Measurements from ENCODE around the gene MAGI1. TPM values are rescaled to one million over a fixed set of nuclear protein-coding genes. Genes with fewer than 3 reads are reported as not detected.

Gene MAGI1
- total RNA-seq, 4 donors from 2014 or later: 17.2 to 40.8 (median 28.1) TPM

GRCh38 chr3:65552434-65552833 lies 486.3 kb downstream of the MAGI1 start:
- WGBS, 2 donors (ENCODE audit: low coverage in 1 of 2): 67 to 92% methylated on average over 1 of the region's 1 CpG
- no peaks in the 10 kb centered on the region for H3K9me3 ChIP-seq
- H3K36me3 ChIP-seq: no peaks in the 10 kb centered on the region
- TF ChIP-seq CTCF (IDR thresholded peaks at IDR 0.05) (no peak), POLR2AphosphoS5 (IDR thresholded peaks at IDR 0.05) (no peak), EP300 (IDR thresholded peaks at IDR 0.05) (no peak), POLR2A (IDR thresholded peaks at IDR 0.05) (no peak)
- H3K27ac ChIP-seq: no peak overlapping the region
- H3K4me3 ChIP-seq: no peak overlapping the region
- no peak for ATAC-seq
- peaks cover 0 to 27% (median 0%) of the 10 kb centered on the region in 3 donors for H3K4me1 ChIP-seq
- peaks cover 5% of the 10 kb centered on the region for H3K27me3 ChIP-seq

- ATAC-seq: no peak
- no peaks in the 10 kb centered on the region for H3K36me3 ChIP-seq
- TF ChIP-seq POLR2A (IDR thresholded peaks at IDR 0.05) (no peak), CTCF (IDR thresholded peaks at IDR 0.05) (no peak), POLR2AphosphoS5 (IDR thresholded peaks at IDR 0.05) (no peak), EP300 (IDR thresholded peaks at IDR 0.05) (no peak)
- peaks cover 0 to 31% (median 0%) of the 10 kb centered on the region in 3 donors for H3K4me1 ChIP-seq
- no peak overlapping the region for H3K4me3 ChIP-seq
- no peaks in the 10 kb centered on the region for H3K9me3 ChIP-seq
- H3K27ac ChIP-seq: no peak overlapping the region
- H3K27me3 ChIP-seq: peaks cover 5% of the 10 kb centered on the region
- 40 to 50% methylated on average over 1 of the region's 1 CpG for WGBS, 2 donors (ENCODE audit: low coverage in 1 of 2)
Observed at GRCh38 chr3:65551945-65552344, 486.8 kb downstream of the MAGI1 start.

GRCh38 chr3:65550137-65550536 lies 488.6 kb downstream of the MAGI1 start:
- H3K27ac ChIP-seq: peak overlapping the region in 2 of 4 donors; percentile 86 to 87
- 75 to 87% methylated on average over 2 of the region's 2 CpGs for WGBS, 2 donors (ENCODE audit: low coverage in 1 of 2)
- H3K27me3 ChIP-seq: peaks cover 5% of the 10 kb centered on the region
- no peak overlapping the region for H3K4me3 ChIP-seq
- no peak for ATAC-seq
- H3K9me3 ChIP-seq: no peaks in the 10 kb centered on the region
- peaks cover 0 to 41% (median 0%) of the 10 kb centered on the region in 3 donors for H3K4me1 ChIP-seq
- no peaks in the 10 kb centered on the region for H3K36me3 ChIP-seq
- TF ChIP-seq POLR2A (IDR thresholded peaks at IDR 0.05) (no peak), POLR2AphosphoS5 (IDR thresholded peaks at IDR 0.05) (no peak), EP300 (IDR thresholded peaks at IDR 0.05) (no peak), CTCF (IDR thresholded peaks at IDR 0.05) (no peak)

- peaks cover 5% of the 10 kb centered on the region for H3K27me3 ChIP-seq
- H3K4me3 ChIP-seq: peak overlapping the region; percentile 35 to 74
- no peaks in the 10 kb centered on the region for H3K36me3 ChIP-seq
- WGBS, 2 donors (ENCODE audit: low coverage in 1 of 2): 13 to 77% methylated on average over 3 to 4 of the region's 9 CpGs
- no peaks in the 10 kb centered on the region for H3K9me3 ChIP-seq
- ATAC-seq: peak; percentile 3
- no peak for TF ChIP-seq CTCF (IDR thresholded peaks at IDR 0.05)
- no peak for TF ChIP-seq EP300 (IDR thresholded peaks at IDR 0.05)
- TF ChIP-seq POLR2A (IDR thresholded peaks at IDR 0.05): no peak
- TF ChIP-seq POLR2AphosphoS5 (IDR thresholded peaks at IDR 0.05): no peak
- peaks cover 0 to 42% (median 0%) of the 10 kb centered on the region in 3 donors for H3K4me1 ChIP-seq
- peak overlapping the region in 3 of 4 donors; percentile 79 to 87 (median 86) for H3K27ac ChIP-seq
Observed at GRCh38 chr3:65549626-65549959, 489.1 kb downstream of the MAGI1 start.

GRCh38 chr3:65548848-65549625 lies 489.7 kb downstream of the MAGI1 start:
- WGBS, 2 donors (ENCODE audit: low coverage in 1 of 2): 0% methylated on average over 1 to 9 of the region's 71 CpGs
- H3K9me3 ChIP-seq: no peaks in the 10 kb centered on the region
- H3K4me3 ChIP-seq: peak overlapping the region; percentile 35 to 74
- peak; percentile 85 for ATAC-seq
- H3K4me1 ChIP-seq: peaks cover 0 to 42% (median 0%) of the 10 kb centered on the region in 3 donors
- peak overlapping the region; percentile 1 to 87 (median 82) for H3K27ac ChIP-seq
- peaks cover 5% of the 10 kb centered on the region for H3K27me3 ChIP-seq
- no peaks in the 10 kb centered on the region for H3K36me3 ChIP-seq
- no peak for TF ChIP-seq EP300 (IDR thresholded peaks at IDR 0.05)
- TF ChIP-seq POLR2A (IDR thresholded peaks at IDR 0.05): peak in 1 of 2 donors; percentile 49
- TF ChIP-seq CTCF (IDR thresholded peaks at IDR 0.05): no peak
- no peak for TF ChIP-seq POLR2AphosphoS5 (IDR thresholded peaks at IDR 0.05)
